Measurements from ENCODE around the gene MBTPS1. TPM values are rescaled to one million over a fixed set of nuclear protein-coding genes. Genes with fewer than 3 reads are reported as not detected.

MBTPS1 gene
- total RNA-seq, 1 donor from 2014 or later: 85.9 TPM

GRCh38 chr16:84016477-84016876 lies 100.3 kb downstream of the MBTPS1 start:
- Histone ChIP-seq H3K4me2 (ENCODE audit: low read length) (no peak overlapping the region), H3K27me3 (ENCODE audit: insufficient read depth, low read length) (no peaks in the 10 kb centered on the region), H3K4me1 (ENCODE audit: insufficient read depth, low read length) (no peaks in the 10 kb centered on the region), H3K27ac (ENCODE audit: low read depth, low read length) (no peak overlapping the region), H3K4me3 (ENCODE audit: insufficient read depth, low read depth, low read length) (no peak overlapping the region), H3K9me3 (ENCODE audit: insufficient read depth, low read depth, low read length) (peaks cover 4% of the 10 kb centered on the region), H3K9ac (ENCODE audit: low read length) (no peak overlapping the region), H4K20me1 (ENCODE audit: insufficient read depth, low read length) (no peaks in the 10 kb centered on the region), H3K36me3 (ENCODE audit: insufficient read depth, low read length) (no peaks in the 10 kb centered on the region), H2AFZ (ENCODE audit: low read depth, low read length) (no peak overlapping the region), H3K79me2 (ENCODE audit: insufficient read depth, low read length) (no peaks in the 10 kb centered on the region)
- Mint-ChIP-seq H3K36me3 (ENCODE audit: low read depth, unreplicated experiment) (peaks cover 2% of the 10 kb centered on the region), H3K27me3 (ENCODE audit: low read depth, unreplicated experiment) (peaks cover 42% of the 10 kb centered on the region), H3K4me1 (ENCODE audit: low read depth, unreplicated experiment) (no peaks in the 10 kb centered on the region), H3K4me3 (ENCODE audit: unreplicated experiment) (no peak overlapping the region), H3K27ac (ENCODE audit: unreplicated experiment) (no peak overlapping the region), H3K9me3 (ENCODE audit: unreplicated experiment) (peaks cover 14% of the 10 kb centered on the region)
- DNase-seq (ENCODE audit: low read depth): no peak
- no peak for FAIRE-seq
- no peak for TF ChIP-seq EZH2 (IDR thresholded peaks at IDR 0.05; ENCODE audit: insufficient read depth, low read length)

- no peak for FAIRE-seq
- Histone ChIP-seq H3K27me3 (ENCODE audit: insufficient read depth, low read length) (no peaks in the 10 kb centered on the region), H3K4me2 (ENCODE audit: low read length) (no peak overlapping the region), H2AFZ (ENCODE audit: low read depth, low read length) (no peak overlapping the region), H3K27ac (ENCODE audit: low read depth, low read length) (no peak overlapping the region), H3K79me2 (ENCODE audit: insufficient read depth, low read length) (no peaks in the 10 kb centered on the region), H3K36me3 (ENCODE audit: insufficient read depth, low read length) (no peaks in the 10 kb centered on the region), H3K4me3 (ENCODE audit: insufficient read depth, low read depth, low read length) (no peak overlapping the region), H4K20me1 (ENCODE audit: insufficient read depth, low read length) (no peaks in the 10 kb centered on the region), H3K9ac (ENCODE audit: low read length) (no peak overlapping the region), H3K9me3 (ENCODE audit: insufficient read depth, low read depth, low read length) (peaks cover 2% of the 10 kb centered on the region), H3K4me1 (ENCODE audit: insufficient read depth, low read length) (no peaks in the 10 kb centered on the region)
- peaks cover 8% of the 10 kb centered on the region for H3K9me3 Mint-ChIP-seq (ENCODE audit: unreplicated experiment)
- no peak for TF ChIP-seq CTCF (IDR thresholded peaks at IDR 0.05; ENCODE audit: insufficient read depth, low read depth, low read length)
- no peak for TF ChIP-seq EZH2 (IDR thresholded peaks at IDR 0.05; ENCODE audit: insufficient read depth, low read length)
- peaks cover 3% of the 10 kb centered on the region for H3K36me3 Mint-ChIP-seq (ENCODE audit: low read depth, unreplicated experiment)
- H3K27ac Mint-ChIP-seq (ENCODE audit: unreplicated experiment): no peak overlapping the region
- no peak overlapping the region for H3K4me3 Mint-ChIP-seq (ENCODE audit: unreplicated experiment)
- DNase-seq (ENCODE audit: low read depth): no peak
- H3K4me1 Mint-ChIP-seq (ENCODE audit: low read depth, unreplicated experiment): no peaks in the 10 kb centered on the region
- peaks cover 49% of the 10 kb centered on the region for H3K27me3 Mint-ChIP-seq (ENCODE audit: low read depth, unreplicated experiment)
Measured at GRCh38 chr16:84015399-84015798, 101.3 kb downstream of the MBTPS1 start.

- Histone ChIP-seq H2AFZ (ENCODE audit: low read depth, low read length) (no peak overlapping the region), H3K9ac (ENCODE audit: low read length) (no peak overlapping the region), H3K27ac (ENCODE audit: low read depth, low read length) (no peak overlapping the region), H3K36me3 (ENCODE audit: insufficient read depth, low read length) (no peaks in the 10 kb centered on the region), H3K9me3 (ENCODE audit: insufficient read depth, low read depth, low read length) (peaks cover 1% of the 10 kb centered on the region), H3K27me3 (ENCODE audit: insufficient read depth, low read length) (no peaks in the 10 kb centered on the region), H4K20me1 (ENCODE audit: insufficient read depth, low read length) (no peaks in the 10 kb centered on the region), H3K79me2 (ENCODE audit: insufficient read depth, low read length) (no peaks in the 10 kb centered on the region), H3K4me1 (ENCODE audit: insufficient read depth, low read length) (no peaks in the 10 kb centered on the region), H3K4me3 (ENCODE audit: insufficient read depth, low read depth, low read length) (no peak overlapping the region), H3K4me2 (ENCODE audit: low read length) (no peak overlapping the region)
- DNase-seq (ENCODE audit: low read depth) (no peak), FAIRE-seq (no peak)
- Mint-ChIP-seq H3K27me3 (ENCODE audit: low read depth, unreplicated experiment) (peaks cover 48% of the 10 kb centered on the region), H3K4me3 (ENCODE audit: unreplicated experiment) (no peak overlapping the region), H3K9me3 (ENCODE audit: unreplicated experiment) (peaks cover 8% of the 10 kb centered on the region), H3K4me1 (ENCODE audit: low read depth, unreplicated experiment) (no peaks in the 10 kb centered on the region), H3K27ac (ENCODE audit: unreplicated experiment) (no peak overlapping the region), H3K36me3 (ENCODE audit: low read depth, unreplicated experiment) (peaks cover 3% of the 10 kb centered on the region)
- no peak for TF ChIP-seq EZH2 (IDR thresholded peaks at IDR 0.05; ENCODE audit: insufficient read depth, low read length)
- TF ChIP-seq CTCF (IDR thresholded peaks at IDR 0.05; ENCODE audit: insufficient read depth, low read depth, low read length): no peak
Measured at GRCh38 chr16:84014570-84015327, 102.0 kb downstream of the MBTPS1 start.
